RKO (cell line): ENCODE measurements around the gene CDK5RAP2.

Experiments used
- DNase-seq: peaks from one replicate; pipeline ENCODE4 v3.0.0-alpha.2; 2016; ENCODE audit warnings: low spot score

The CDK5RAP2 gene

GRCh38 chr9:120345379-120345778 is 234.6 kb downstream of the CDK5RAP2 start:
- no peak for DNase-seq

GRCh38 chr9:120344230-120344629 is 235.7 kb downstream of the CDK5RAP2 start:
- DNase-seq = peak; percentile 87

GRCh38 chr9:120343416-120343815 is 236.6 kb downstream of the CDK5RAP2 start:
- no peak for DNase-seq
